Endothelial cell of umbilical vein (primary cell): ENCODE measurements around the gene HDAC7. TPM values are rescaled to one million over a fixed set of nuclear protein-coding genes. Genes with fewer than 3 reads are reported as not detected.
A peak's percentile ranks its signal among the peaks of the same experiment; 100 is the strongest.

Experiments
- BruUV-seq: library from RNA; stranded (reverse); fragments of 400-500 nt; replicated peaks from 2 replicates; lab custom pipeline; 2021; lab: Mats Ljungman, UMichigan
- CTCF ChIA-PET: fragments of 300-600, 350-600 bp; sonication (Branson Sonifier 250); formaldehyde crosslinking; loops from one replicate; lab custom pipeline; 2021; ENCODE audit warnings: antibody characterized with exemption, inconsistent platforms; lab: Charles Lee
- POLR2A ChIA-PET: fragments of 300-600, 350-600 bp; sonication (Branson Sonifier 250); formaldehyde crosslinking; loops from one replicate; lab custom pipeline; 2021; ENCODE audit warnings: antibody characterized with exemption, inconsistent platforms; lab: Charles Lee
- DNase-seq: peaks from one replicate; pipeline ENCODE4 v3.0.0-alpha.2; 2011; ENCODE audit warnings: low read depth, low spot score
- FAIRE-seq: peaks from 2 replicates; lab custom pipeline; 2011; peaks lifted over from hg19 to GRCh38; lab: Jason Lieb, UNC
- H2AFZ ChIP-seq: 2 replicates; pipeline ENCODE4 v1.6.0; 2012; ENCODE audit warnings: low read depth, low read length, control low read depth, inconsistent platforms
- H3K27ac ChIP-seq: 2 replicates; pipeline ENCODE4 v1.5.1; 2011; ENCODE audit warnings: low read depth, mild to moderate bottlenecking, control low read depth, low read length, moderate library complexity; ENCODE audit not compliant: insufficient read depth
- H3K27me3 ChIP-seq, 2 experiments: 2 replicates each; pipeline versions ENCODE4 v1.6.0 to v1.6.1; 2011; ENCODE audit warnings: low read length in 2 of 2, mixed read lengths in 1 of 2; ENCODE audit not compliant: control insufficient read depth in 2 of 2, insufficient read depth in 2 of 2
- H3K36me3 ChIP-seq, 2 experiments: 2 replicates in 1 of 2; 3 replicates in 1 of 2; pipeline ENCODE4 v1.5.1; 2011; ENCODE audit warnings: low read length in 2 of 2, mild to moderate bottlenecking in 1 of 2, moderate library complexity in 1 of 2; ENCODE audit not compliant: control insufficient read depth in 2 of 2, insufficient read depth in 2 of 2; ENCODE audit errors: extremely low read depth in 1 of 2
- H3K4me1 ChIP-seq: 3 replicates; pipeline ENCODE4 v1.5.1; 2011; ENCODE audit warnings: mild to moderate bottlenecking, low read length; ENCODE audit not compliant: control insufficient read depth, insufficient read depth; ENCODE audit errors: extremely low read depth
- H3K4me2 ChIP-seq: 2 replicates; pipeline ENCODE4 v1.6.1; 2011; ENCODE audit warnings: low read length, control low read depth, mixed read lengths; ENCODE audit not compliant: insufficient read depth
- H3K4me3 ChIP-seq, 3 experiments: fragments of 200-600 bp in 1 of 3; sonication (generic), shearing (Covaris generic) in 1 of 3; replicated peaks in 1 of 3; 2 replicates each; pipeline ENCODE4 v1.5.1; 2011 to 2016; ENCODE audit warnings: control low read depth in 3 of 3, low read length in 3 of 3, mild to moderate bottlenecking in 2 of 3, inconsistent platforms in 1 of 3, low read depth in 1 of 3, moderate library complexity in 1 of 3; ENCODE audit not compliant: insufficient read depth in 1 of 3
- H3K79me2 ChIP-seq: 2 replicates; pipeline ENCODE4 v1.6.0; 2012; ENCODE audit warnings: low read length, inconsistent platforms; ENCODE audit not compliant: control insufficient read depth, insufficient read depth
- H3K9ac ChIP-seq: replicated peaks from 2 replicates; pipeline ENCODE3; 2011; ENCODE audit warnings: low read length, control low read depth; ENCODE audit not compliant: insufficient read depth; ENCODE audit errors: extremely low read depth
- H3K9me1 ChIP-seq: replicated peaks from 3 replicates; pipeline ENCODE4 v1.6.0; 2011; ENCODE audit warnings: mild to moderate bottlenecking, low read length; ENCODE audit not compliant: control insufficient read depth, insufficient read depth; ENCODE audit errors: extremely low read depth
- H3K9me3 ChIP-seq: replicated peaks from 2 replicates; pipeline ENCODE4 v1.5.1; 2012; ENCODE audit warnings: low read length, inconsistent platforms; ENCODE audit not compliant: control insufficient read depth, insufficient read depth
- H4K20me1 ChIP-seq: replicated peaks from 2 replicates; pipeline ENCODE3; 2011; ENCODE audit warnings: mild to moderate bottlenecking, low read length; ENCODE audit not compliant: control insufficient read depth, insufficient read depth; ENCODE audit errors: extremely low read depth
- CTCF ChIP-seq, 2 donors: IDR thresholded peaks; 1 replicate in 1 of 2; 2 replicates in 1 of 2; pipeline ENCODE4 v1.5.1; 2011; ENCODE audit warnings: low read length in 2 of 2, mild to moderate bottlenecking in 2 of 2, moderate library complexity in 2 of 2, control low read depth in 1 of 2, inconsistent platforms in 1 of 2, low read depth in 1 of 2; ENCODE audit not compliant: insufficient read depth in 1 of 2; ENCODE audit errors: extremely low read depth in 1 of 2
- EZH2 ChIP-seq: IDR thresholded peaks from 2 replicates; pipeline ENCODE4 v1.6.1; 2012; ENCODE audit warnings: borderline replicate concordance, low read depth, mild to moderate bottlenecking, moderate library complexity, low read length, inconsistent platforms; ENCODE audit not compliant: severe bottlenecking
- FOS ChIP-seq: IDR thresholded peaks from 2 replicates; pipeline ENCODE4 v1.6.1; 2011; ENCODE audit warnings: mild to moderate bottlenecking, low read length, moderate library complexity, borderline replicate concordance; ENCODE audit not compliant: insufficient read depth
- GATA2 ChIP-seq: IDR thresholded peaks from 2 replicates; pipeline ENCODE4 v1.7.0; 2011; ENCODE audit warnings: low read depth, mild to moderate bottlenecking, moderate library complexity, mixed read lengths, low read length; ENCODE audit not compliant: insufficient read length, insufficient read depth
- JUN ChIP-seq: IDR thresholded peaks from 2 replicates; pipeline ENCODE4 v1.6.1; 2011; ENCODE audit warnings: borderline replicate concordance, low read depth; ENCODE audit not compliant: insufficient read length, insufficient read depth
- MAX ChIP-seq: IDR thresholded peaks from 2 replicates; pipeline ENCODE4 v1.6.1; 2011; ENCODE audit not compliant: insufficient read depth, insufficient read length
- MYC ChIP-seq: IDR thresholded peaks from one replicate; pipeline ENCODE4 v1.6.1; 2011; ENCODE audit warnings: mild to moderate bottlenecking, low read depth, low read length
- POLR2A ChIP-seq: IDR thresholded peaks from 2 replicates; pipeline ENCODE4 v1.6.1; 2012; ENCODE audit warnings: low read depth, mild to moderate bottlenecking, control low read depth, low read length
- POLR2AphosphoS5 ChIP-seq: IDR thresholded peaks from 2 replicates; pipeline ENCODE4 v1.6.1; 2012; ENCODE audit warnings: low read depth, mild to moderate bottlenecking, control low read depth, low read length, moderate library complexity; ENCODE audit not compliant: insufficient read depth
- dilution Hi-C: fragments of 300-500 bp; cut with MboI; formaldehyde crosslinking; loops from one replicate; pipeline ENCODE4 v1.15.0; 2019; ENCODE audit warnings: low sequenced_read_pairs; ENCODE audit not compliant: extremely low pct_ligation_motif_present
- intact Hi-C: fragments of 100-400 bp; cut with micrococcal nuclease; formaldehyde crosslinking; loops from one replicate; pipeline ENCODE4 v1.10.0; 2022
- polyA plus RNA-seq, 4 experiments: library from polyadenylated mRNA; depleted of rRNA in 3 of 4; stranded (reverse) in 3 of 4; unstranded in 1 of 4; fragments of >200 nt; gene quantifications; 2 replicates each; pipeline versions ENCODE4 v1.2.1 to v1.2.3, GENCODE V29; 2011 to 2012; ENCODE audit warnings: missing spikeins in 1 of 4
- total RNA-seq: library from RNA; stranded (reverse); gene quantifications from 2 replicates; pipeline ENCODE4 v1.2.3, GENCODE V29; 2021

Gene HDAC7
- total and polyA plus RNA-seq, 2 donors (not counting 3 experiments of a cell fraction or from before 2014, with no cell fraction given): 119 to 249 TPM

- ChIA-PET POLR2A (no interaction called here), CTCF (interaction anchor here (2.5 to 12.5 kb wide), 4 partner anchors 10 to 34 kb away, joined by 10 to 229 read pairs (median 28); no protein-coding TSS in a partner anchor)
- BruUV-seq: no TSS peak
- Histone ChIP-seq H3K9ac (peak overlapping the region; percentile 12), H3K4me3 (no peak overlapping the region), H3K4me1 (peaks cover 73% of the 10 kb centered on the region), H3K36me3 (peaks cover 17 to 25% of the 10 kb centered on the region in 2 experiments), H3K79me2 (peaks cover 100% of the 10 kb centered on the region), H3K9me1 (no peaks in the 10 kb centered on the region), H2AFZ (no peak overlapping the region), H3K27me3 (no peaks in the 10 kb centered on the region), H3K27ac (peak overlapping the region; percentile 19), H3K9me3 (no peaks in the 10 kb centered on the region), H4K20me1 (peaks cover 6% of the 10 kb centered on the region), H3K4me2 (peak overlapping the region; percentile 21)
- intact Hi-C loops: no loop called here
- FAIRE-seq (peak; percentile 12), DNase-seq (no peak)
- TF ChIP-seq FOS: no peak
- TF ChIP-seq GATA2: no peak
- TF ChIP-seq MYC: no peak
- no peak for TF ChIP-seq JUN
- no peak for TF ChIP-seq POLR2A
- TF ChIP-seq MAX: no peak
- no peak for TF ChIP-seq POLR2AphosphoS5
- TF ChIP-seq CTCF (IDR thresholded peaks at IDR 0.05; ENCODE audit: extremely low read depth in 1 of 2, insufficient read depth in 1 of 2, low read depth in 1 of 2, low read length in 2 of 2): no peak
- no peak for TF ChIP-seq EZH2
- dilution Hi-C loops: no loop called here
These were observed 16.4 kb downstream of the HDAC7 start for GRCh38 chr12:47803191-47803875.
